SK-N-SH (cell line): Measurements from ENCODE around the gene STYK1.

Source experiments
- CTCF ChIP-seq: fragments of 200-600 bp; sonication (generic); IDR thresholded peaks from 2 replicates; pipeline ENCODE4 v1.6.1; 2017; ENCODE audit warnings: antibody characterized with exemption, mild to moderate bottlenecking, moderate library complexity
- EZH2phosphoT487 ChIP-seq: fragments of 200-600 bp; sonication (generic); IDR thresholded peaks from 2 replicates; pipeline ENCODE4 v1.6.1; 2017; ENCODE audit warnings: low read depth, mixed run types, mild to moderate bottlenecking, antibody characterized with exemption, moderate library complexity, borderline replicate concordance
- GATA2 ChIP-seq: sonication (generic); formaldehyde crosslinking; IDR thresholded peaks from 2 replicates; pipeline ENCODE4 v1.5.0; 2020; ENCODE audit warnings: mild to moderate bottlenecking, missing genetic modification reagents
- JUND ChIP-seq: IDR thresholded peaks from 2 replicates; pipeline ENCODE4 v1.4.0; 2012
- MAX ChIP-seq: IDR thresholded peaks from 2 replicates; pipeline ENCODE4 v1.4.0; 2012; ENCODE audit warnings: low read depth
- POLR2AphosphoS5 ChIP-seq: IDR thresholded peaks from 2 replicates; pipeline ENCODE4 v1.6.1; 2012; ENCODE audit warnings: low read depth, low read length
- RAD21 ChIP-seq: IDR thresholded peaks from 2 replicates; pipeline ENCODE4 v1.6.1; 2012; ENCODE audit warnings: mild to moderate bottlenecking, low read length
- TEAD4 ChIP-seq: IDR thresholded peaks from 2 replicates; pipeline ENCODE4 v1.4.0; 2012; ENCODE audit warnings: mild to moderate bottlenecking, borderline replicate concordance; ENCODE audit not compliant: insufficient read depth
- USF2 ChIP-seq: fragments of 150-350 bp; IDR thresholded peaks from 2 replicates; pipeline ENCODE4 v1.6.1; 2017; ENCODE audit warnings: antibody characterized with exemption, low read length, low read depth, borderline replicate concordance
- YY1 ChIP-seq: IDR thresholded peaks from 2 replicates; pipeline ENCODE4 v1.4.0; 2012; ENCODE audit warnings: low read depth, mild to moderate bottlenecking
- ZBTB33 ChIP-seq: IDR thresholded peaks from 2 replicates; pipeline ENCODE4 v1.4.0; 2012; ENCODE audit warnings: low read depth, borderline replicate concordance

- no peak for TF ChIP-seq CTCF
- TF ChIP-seq RAD21, result no peak
- no peak for TF ChIP-seq POLR2AphosphoS5
- TF ChIP-seq EZH2phosphoT487, result no peak
- TF ChIP-seq JUND, result no peak
- TF ChIP-seq ZBTB33, result no peak
- TF ChIP-seq GATA2 (CRISPR knock-in tag), result no peak
- no peak for TF ChIP-seq YY1
- TF ChIP-seq MAX, result no peak
- TF ChIP-seq TEAD4, result no peak
- no peak for TF ChIP-seq USF2
Observed at GRCh38 chr12:10669533-10669932, 4.3 kb downstream of the STYK1 start.
